ENCODE measurements around the gene CEACAM7.

Gene CEACAM7

DNA sequence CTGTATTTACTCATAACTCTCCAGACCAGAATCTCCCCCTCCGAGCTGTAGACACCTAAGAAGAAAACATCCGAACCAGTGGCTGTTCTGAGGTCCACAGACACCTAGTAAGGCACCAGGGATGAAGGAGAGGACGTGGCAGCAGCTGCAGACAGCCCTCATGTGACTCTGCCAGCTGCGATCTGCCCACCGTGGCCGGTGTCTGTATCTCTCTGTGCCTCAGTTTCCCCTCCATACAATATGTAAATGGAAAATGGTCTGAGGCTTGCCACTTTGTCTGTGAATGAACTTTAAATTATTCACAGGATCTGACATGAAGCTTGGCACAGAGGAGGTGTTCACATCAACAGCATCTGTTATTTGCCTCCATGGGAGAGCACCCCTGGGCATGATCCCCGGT lies 63.6 kb downstream of the CEACAM7 start:
- TF ChIP-seq, protein P1, sequence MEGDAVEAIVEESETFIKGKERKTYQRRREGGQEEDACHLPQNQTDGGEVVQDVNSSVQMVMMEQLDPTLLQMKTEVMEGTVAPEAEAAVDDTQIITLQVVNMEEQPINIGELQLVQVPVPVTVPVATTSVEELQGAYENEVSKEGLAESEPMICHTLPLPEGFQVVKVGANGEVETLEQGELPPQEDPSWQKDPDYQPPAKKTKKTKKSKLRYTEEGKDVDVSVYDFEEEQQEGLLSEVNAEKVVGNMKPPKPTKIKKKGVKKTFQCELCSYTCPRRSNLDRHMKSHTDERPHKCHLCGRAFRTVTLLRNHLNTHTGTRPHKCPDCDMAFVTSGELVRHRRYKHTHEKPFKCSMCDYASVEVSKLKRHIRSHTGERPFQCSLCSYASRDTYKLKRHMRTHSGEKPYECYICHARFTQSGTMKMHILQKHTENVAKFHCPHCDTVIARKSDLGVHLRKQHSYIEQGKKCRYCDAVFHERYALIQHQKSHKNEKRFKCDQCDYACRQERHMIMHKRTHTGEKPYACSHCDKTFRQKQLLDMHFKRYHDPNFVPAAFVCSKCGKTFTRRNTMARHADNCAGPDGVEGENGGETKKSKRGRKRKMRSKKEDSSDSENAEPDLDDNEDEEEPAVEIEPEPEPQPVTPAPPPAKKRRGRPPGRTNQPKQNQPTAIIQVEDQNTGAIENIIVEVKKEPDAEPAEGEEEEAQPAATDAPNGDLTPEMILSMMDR (IDR thresholded peaks at IDR 0.05; ENCODE audit: low read depth, low read length) = no peak
- TF ChIP-seq MYC (IDR thresholded peaks at IDR 0.05; ENCODE audit: low read depth, low read length) (no peak), POLR2A (IDR thresholded peaks at IDR 0.05; ENCODE audit: extremely low read depth, insufficient read length) (no peak)
- TF ChIP-seq, protein P2, sequence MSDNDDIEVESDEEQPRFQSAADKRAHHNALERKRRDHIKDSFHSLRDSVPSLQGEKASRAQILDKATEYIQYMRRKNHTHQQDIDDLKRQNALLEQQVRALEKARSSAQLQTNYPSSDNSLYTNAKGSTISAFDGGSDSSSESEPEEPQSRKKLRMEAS (IDR thresholded peaks at IDR 0.05; ENCODE audit: low read depth, low read length) = no peak
- H3K4me3 ChIP-seq (ENCODE audit: low read depth, low read length) = no peak overlapping the region
- DNase-seq (ENCODE audit: low read depth) = no peak

DNA sequence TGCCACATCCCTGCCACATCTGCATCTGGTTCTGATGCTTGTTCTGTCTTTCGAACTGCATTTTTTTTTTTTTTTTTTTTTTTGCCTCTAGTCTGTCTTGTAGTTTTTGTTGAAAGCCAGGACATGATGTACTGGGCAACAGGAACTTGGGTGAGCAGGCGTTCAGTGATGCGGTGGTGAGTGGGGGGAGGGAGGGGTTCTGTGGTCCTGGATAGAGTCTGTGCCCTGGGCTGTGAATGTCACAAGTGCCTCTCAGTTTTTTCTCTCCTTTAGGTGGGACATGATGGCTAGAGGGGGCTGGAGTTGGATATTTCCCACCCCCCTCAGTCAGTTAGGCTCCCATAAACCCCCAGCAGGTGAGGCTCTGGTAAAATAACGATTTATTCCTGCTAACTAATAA lies 64.7 kb downstream of the CEACAM7 start:
- no peak for DNase-seq (ENCODE audit: low read depth)

More for the DNA sequence above, 64.7 kb downstream of the CEACAM7 start:
- TF ChIP-seq MYC (IDR thresholded peaks at IDR 0.05; ENCODE audit: low read depth, low read length) = no peak
- TF ChIP-seq, protein P2 (IDR thresholded peaks at IDR 0.05; ENCODE audit: low read depth, low read length) = no peak
- TF ChIP-seq, protein P1 (IDR thresholded peaks at IDR 0.05; ENCODE audit: low read depth, low read length) = no peak
- H3K4me3 ChIP-seq (ENCODE audit: low read depth, low read length) = no peak overlapping the region

Measured in NB4 (cell line).